Amniotic stem cell (primary cell): ENCODE results near the gene ZSWIM9.

Experiments
- DNase-seq: peaks from one replicate; lab custom pipeline; 2025; lab: John Stamatoyannopoulos, UW

Gene ZSWIM9

DNA sequence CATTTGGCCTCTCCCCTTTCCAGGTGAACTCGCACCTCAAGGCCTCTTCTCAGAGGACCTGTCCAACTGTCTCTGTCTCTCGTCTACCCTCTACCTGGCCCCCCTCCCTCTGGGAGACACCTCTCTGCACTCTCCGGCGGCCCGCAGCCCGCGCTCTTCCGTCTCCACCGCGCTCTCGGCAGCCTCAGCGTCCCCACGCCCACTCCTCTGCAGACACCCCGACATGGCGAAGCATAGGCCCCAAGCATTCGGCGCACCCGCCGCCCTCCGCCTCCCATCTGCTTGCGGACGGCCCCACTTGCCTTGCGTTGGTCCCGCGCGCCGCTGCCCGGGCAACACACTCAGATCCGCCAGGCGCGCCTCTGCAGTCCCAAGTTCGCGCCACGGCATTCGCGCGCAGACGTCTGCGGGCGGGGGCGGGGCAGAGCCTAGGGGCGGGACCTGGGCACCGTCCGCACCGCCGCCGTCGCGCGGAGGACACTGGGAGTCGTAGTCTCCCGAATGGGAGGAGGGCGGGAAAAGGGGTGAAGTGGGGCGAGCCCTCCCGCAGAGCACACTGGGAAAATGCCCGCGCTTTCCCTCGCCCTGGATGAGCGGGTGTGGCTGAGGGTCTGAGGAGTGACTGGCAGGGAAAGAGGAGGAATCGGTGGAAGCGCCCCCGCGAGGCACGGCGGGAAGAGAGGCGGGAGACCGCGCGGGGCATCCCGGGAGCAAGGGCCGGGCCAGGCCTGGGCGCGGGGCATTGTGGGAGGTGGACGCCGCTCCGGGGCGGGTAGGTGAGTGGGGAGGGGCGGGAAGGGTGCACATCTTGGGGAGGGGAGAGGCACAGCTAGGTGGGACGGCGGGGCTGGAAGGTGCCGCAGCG is at the start of gene ZSWIM9, which contains the start of gene LIG1:
ZSWIM9 (plus strand) TSS at position 742 of the 865 bp plus-strand sequence. CDS start 1,123 bp downstream, outside the sequence.
LIG1 (minus strand) TSS at position 406 of the 865 bp plus-strand sequence. CDS start 4,778 bp downstream, outside the sequence.
- peak; percentile 91 for DNase-seq

DNA sequence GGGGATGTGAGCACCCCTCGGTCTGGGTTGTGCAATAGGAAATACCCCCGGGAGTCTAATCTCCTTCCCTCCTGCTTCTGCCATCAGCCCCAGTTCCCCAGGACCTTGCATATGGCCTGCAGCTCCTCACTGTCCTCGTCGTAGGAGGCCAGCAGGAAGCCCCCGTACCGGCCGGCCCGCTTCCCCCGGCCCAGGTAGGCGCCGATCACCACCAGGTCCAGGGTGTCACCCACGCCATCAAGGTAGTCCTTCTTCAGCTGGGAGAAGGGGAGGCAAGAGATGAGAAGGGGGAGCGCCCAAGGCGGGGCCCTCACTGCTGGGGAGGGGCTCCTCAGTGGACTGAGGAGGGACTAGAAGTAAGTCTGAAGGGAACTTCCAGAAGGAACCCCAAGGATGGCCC is 49.4 kb upstream of the ZSWIM9 start:
- no peak for DNase-seq

DNA sequence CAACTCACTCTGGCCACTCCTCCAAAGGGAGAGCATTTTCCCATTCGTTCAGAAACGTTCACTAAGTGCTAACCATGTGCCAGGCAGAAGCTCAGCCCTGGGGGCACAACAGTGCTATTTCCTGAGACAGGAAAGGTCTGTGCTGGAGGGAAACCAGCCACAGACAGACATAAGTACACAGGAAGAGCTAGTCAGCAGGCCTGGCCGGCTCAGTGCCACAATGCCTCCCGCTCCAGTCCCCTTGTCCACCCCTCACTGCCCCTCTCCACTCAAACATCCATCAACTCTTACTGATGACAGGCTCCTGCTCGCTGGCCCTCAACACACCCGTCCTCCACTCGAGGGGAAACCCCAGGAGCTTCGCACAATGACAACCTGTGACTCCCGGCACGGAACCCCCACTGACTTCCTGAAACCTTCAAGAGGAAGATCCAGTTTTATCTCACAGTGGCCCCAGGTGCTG is 48.5 kb upstream of the ZSWIM9 start:
- DNase-seq, result no peak

DNA sequence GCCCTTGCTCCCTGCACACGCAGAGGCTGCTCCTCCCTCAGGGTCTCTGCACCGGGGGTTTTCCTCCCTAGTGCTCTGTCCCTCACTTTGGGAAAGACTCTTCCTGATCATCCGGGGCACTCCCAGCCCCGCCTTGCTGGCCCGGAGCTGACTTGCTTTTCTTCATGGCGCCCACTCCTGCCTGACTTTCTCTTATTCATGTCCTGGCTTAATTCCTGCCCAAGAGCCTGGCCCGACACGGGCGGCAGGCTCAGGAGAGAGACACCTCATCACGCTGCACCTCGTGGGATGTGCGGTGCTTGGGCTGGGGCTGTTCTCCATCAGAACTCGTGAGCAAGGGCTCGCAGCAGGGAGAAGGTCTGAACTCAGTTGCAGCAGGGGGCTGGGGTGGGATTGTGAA is 48.1 kb upstream of the ZSWIM9 start:
- DNase-seq, result no peak

DNA sequence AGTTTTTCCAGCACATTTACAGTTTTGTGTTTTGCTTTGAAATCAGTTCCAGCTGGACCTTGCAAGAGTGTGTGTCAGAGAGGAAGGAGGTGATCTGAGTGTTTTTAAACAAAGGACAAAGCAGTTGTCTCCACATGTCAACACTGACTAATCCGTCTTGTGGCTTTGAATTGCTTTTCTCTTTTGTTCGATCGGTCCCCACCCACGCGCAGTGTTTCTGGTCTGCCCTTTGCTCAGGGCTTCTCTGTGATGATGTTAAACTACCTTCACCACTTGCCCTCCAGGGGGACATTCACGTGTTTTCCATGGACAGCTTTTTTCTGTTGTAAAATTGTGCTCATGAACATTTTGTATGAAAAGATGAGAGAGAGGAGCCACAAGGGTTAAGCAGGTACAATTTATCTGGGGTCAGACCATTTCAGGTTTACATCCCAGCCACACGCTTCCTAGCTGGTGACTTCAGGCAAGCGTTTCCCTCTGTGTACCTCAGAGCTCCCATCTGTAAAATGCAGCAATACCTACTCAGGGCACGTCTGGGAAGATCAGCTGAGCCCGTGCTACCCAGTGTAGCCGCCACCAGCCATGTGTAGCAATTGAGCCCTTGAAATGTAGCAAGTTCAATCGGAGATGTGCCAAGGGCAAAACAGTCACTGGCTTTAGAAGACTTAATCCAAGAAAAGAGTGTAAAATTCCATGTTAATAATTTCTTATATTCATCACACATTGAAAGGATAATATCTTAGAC is 46.4 kb upstream of the ZSWIM9 start:
- DNase-seq, result no peak

DNA sequence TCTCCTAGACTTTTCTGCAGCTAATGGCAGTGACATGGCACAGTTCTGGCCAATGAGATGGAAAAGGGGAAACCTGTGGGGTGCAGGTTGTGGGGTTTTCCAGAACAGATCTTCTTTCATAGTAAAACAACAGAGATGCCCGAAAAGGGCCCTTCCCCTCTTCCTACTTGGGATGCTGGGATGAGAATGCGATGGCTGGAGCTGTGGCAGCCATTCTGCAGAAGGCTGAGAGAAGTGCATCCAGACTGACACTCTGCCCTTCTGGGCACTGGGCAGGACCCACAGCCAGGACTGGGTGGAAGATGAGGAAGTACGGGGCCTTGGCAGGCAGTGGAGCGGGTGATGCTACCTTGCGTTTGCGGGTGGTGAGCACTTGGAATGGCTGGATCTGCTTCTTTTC is 42.9 kb upstream of the ZSWIM9 start:
- no peak for DNase-seq

DNA sequence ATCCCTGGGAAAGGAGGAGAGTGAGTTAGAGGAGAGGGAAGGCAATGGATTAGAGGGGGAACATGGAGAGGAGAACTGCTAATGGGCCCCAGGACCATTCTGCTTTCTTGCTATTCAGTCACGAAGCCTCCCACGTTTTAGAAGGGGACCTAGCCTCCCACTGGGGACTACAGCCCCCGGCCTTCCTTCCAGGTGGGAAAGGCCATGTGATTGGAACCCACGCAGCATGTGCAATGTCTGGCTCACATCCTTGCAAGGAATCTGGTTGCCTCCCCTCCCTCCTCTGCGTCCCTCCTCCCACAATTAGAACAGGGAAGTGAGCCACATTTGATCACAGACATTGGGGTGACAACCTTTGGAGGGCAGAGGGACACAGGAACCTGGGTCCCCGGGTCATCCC is 37.4 kb upstream of the ZSWIM9 start:
- DNase-seq, result no peak

DNA sequence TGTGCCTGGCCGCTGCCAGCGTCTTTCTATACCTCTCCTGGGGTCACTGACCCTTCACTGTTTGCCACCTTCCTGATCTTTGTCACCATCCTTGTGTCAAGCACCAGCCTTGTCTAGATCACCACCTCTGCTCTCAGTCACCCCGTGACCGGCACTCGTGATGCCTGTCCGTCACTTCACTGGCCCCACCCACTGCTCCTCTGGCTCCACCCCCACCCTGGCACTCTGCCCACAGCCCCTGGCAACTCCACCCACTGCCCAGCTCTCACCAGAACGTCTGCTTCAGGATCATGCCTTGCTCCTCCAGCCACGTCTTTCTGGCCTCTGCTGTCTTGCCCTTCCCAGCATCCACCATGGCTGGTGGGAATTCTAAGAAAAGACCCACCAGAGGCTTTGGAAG is 35.1 kb upstream of the ZSWIM9 start:
- no peak for DNase-seq

DNA sequence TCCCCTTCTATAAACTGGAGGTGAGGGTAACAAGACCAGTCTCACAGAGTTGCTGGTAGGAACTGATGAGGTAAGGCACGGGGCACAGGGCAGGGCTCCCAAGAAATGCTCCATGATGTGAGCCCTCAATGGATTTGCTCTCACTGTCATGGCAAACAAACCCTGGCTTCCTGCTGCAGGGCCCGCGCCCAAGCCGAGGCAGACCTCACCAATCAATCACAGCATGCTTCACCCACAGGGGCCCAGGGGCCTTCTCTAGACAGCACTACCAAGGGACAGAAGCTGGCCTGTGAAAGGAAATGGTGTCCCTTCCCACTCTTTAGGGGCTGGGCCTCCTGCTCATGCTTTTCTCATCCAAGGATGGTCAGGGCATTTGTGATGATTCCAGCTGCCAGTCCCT is 33.9 kb upstream of the ZSWIM9 start:
- no peak for DNase-seq

DNA sequence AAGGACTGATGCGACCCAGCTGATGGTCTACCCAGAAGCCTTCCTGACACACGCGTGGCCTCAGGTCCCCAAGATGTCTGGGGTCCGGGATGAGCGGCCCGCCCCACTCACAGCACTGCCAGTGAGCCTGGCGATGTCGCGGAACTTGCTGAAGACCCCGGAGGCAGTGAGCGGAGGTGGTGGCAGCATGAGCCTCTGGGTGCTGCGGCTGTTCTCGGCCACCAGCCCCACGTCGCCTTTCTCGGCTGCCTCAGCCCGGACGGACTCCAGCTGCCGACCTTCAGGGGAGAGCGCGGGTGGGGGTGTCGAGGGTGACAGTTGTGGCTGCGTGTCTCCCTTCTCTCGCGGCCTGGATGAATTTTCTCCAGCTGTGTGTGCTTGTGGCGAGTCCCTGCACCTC is 33.1 kb upstream of the ZSWIM9 start:
- no peak for DNase-seq

DNA sequence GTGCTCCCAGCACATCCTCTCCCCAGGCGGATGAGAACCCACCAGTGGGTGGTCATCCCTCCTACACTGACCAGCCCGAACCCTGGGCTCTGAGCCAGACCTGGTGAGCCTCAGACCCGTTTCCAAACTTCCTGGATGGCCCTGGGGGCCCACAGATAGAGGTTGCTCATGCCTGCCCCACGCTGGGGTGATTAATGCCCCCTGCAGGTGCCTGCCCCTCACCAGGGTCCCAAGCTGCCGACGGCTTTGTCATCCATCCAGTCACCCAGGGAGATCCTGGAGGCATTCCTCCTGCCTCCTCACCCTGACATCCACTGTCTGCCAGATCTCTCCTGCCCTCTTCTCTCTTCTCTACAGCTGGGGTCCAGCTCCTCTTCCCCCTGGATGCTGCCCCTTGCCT is 31.4 kb upstream of the ZSWIM9 start:
- DNase-seq, result no peak

DNA sequence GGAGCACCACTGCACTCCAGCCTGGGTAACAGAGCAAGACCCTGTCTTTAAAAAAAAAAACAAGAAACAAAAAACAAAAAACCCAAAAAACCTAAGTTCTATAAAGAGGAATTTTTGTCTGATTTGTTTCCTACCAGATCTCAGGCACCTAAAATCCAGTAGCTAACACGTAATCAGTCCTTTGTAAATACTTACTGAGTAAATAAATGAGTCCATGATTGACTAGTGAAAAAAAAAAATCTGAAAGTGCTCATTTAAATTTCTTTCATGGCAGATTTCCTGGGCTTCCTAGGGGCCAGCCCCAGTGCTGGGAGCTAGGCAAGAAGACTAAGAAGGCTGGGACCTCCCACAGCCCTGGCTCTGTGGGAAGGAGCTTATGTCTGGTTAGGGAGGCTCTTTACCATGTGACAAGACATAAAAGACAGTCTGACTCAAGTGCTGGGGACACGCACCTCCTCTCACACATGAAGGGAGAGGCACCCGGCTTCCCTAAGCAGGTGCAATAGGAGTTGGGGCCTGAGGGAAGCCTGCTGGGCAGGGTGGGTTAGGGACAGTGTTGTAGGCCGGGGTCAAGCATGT is 22.8 kb upstream of the ZSWIM9 start:
- DNase-seq, result no peak

DNA sequence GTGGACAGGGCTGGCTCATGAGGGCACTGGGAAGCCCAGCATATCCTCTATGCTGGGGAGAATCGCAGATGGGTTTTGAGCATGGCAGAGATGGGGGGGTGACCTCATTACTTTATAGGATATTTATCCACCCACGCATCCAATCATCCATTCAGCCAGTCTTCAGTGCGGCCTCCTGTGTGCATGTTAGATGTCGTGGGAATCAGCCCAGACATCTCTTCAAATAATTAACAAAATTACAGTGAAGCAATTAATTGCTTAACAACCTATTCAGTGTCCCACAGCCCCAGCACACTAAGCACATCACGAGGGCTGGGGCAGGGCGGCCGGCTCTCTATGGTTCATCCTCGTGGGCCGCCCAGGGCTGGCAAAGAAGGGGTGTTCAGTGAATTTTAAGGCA is 21.9 kb upstream of the ZSWIM9 start:
- no peak for DNase-seq

DNA sequence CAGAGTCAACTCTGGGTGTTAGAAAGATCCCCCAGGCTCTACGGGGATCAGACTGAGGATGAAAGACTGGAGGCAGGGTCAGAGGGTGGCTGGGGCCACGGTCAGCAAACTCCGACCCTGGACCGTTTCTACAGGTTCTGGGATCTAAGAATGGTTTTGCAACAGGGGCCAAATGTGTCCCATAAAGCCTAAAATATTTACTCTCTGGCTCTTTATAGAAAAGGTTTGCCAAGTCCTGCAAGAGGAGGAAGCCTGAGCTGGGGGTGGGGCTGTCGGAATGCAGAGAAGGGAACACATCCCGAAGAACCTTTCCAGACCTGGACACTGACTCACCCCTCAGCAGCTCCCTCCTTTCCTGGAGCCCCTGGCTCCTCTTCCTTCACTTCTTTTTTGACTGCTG is 21.1 kb upstream of the ZSWIM9 start:
- no peak for DNase-seq

DNA sequence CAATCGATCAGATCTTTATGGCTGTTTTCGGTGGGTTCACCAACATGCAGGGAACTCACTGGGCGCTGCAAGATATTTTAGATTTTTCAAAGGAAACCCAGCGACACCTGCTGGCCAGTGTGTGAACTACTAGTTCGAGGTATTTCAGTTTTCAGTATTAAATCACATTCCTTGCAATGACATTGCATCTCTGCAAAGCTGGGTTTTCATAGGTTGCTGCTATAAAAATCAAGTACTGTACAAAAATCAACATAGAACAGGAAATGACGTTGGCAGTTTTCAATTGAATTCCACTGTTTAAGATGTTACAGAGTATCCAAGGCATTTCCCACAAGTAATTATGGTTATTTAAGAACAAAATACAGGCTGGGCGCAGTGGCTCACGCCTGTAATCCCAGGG is 17.9 kb upstream of the ZSWIM9 start:
- peak; percentile 59 for DNase-seq

DNA sequence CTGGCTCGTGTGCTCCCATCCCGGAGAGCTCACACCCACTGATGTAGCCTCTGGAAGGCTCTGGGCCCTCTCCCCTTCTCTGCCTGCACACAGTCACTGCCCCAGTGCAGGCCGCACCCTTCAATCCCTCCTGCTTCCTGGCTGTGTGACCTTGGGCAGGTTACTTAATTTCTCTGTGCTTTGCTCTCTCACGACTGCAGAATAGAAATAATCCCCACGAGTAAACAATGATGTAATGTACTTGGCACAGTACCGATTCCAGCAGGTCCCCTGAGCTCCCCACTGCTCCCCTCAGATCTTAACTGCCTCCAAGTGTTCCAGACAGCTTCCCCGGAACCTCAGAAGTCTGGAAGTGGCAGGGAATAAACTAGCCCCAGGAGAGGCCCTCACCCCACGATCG is 16.5 kb upstream of the ZSWIM9 start:
- no peak for DNase-seq

DNA sequence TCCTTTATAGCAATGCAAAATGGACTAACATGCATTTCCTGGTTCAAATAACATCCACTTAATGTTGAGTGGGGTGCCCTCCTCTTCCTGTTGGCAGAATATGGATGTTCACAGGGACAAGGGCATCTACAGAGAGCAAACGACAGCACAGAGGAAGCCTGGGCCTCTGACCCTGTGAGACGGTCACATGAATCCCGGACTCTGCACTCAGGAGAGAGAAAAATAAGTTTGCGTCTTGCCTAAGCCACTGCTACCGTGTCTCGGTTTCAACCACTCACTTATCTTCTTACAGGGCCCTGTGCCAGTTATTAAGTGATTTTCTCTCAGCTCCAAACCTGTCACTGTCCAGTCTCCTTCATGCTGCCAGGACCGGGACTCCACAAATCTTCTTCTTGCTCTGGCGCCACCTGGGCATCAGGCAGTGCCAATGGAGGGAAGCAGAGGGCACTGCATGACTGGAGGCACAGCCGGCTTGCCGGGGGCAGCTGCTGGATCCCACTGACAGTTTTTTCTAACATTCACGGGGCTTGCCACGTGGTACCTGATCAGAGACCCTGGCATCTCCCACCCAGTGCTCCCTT is 12.2 kb upstream of the ZSWIM9 start:
- no peak for DNase-seq

DNA sequence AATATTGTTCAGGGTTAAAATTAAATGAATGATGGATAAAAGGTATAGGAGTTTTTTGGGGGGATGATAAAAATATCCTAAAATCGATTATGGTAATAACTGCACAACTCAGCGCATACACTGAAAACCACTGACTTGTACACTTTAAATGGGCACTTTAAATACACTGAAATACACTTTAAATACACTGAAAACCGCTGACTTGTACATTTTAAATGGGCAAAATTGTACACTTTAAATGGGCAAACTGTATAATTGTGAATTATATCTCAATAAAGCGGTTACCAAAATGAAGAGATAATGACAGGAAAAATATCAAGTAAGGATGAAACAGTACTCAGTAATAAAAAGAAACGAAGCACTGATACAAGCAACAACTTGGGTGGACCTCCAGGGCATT is 1.8 kb upstream of the ZSWIM9 start:
- no peak for DNase-seq

DNA sequence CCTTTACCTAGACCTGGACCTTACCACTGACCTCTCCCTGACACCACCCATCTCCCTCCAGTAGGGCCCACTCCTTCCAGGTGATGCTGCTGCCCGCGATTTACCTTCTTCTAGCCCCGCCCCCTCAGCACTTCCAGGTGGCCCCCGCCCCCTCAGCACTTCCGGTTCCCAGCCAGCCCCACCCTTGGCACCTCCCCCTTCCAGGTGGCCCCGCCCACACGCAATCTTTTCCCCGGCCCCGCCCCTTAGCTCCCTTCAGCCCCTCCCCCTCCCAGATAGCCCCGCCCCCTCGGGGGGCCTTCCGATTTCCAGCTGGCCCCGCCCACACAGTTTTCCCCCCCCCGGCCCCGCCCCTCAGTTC is 922 bp upstream of the ZSWIM9 start:
- peak; percentile 23 for DNase-seq

DNA sequence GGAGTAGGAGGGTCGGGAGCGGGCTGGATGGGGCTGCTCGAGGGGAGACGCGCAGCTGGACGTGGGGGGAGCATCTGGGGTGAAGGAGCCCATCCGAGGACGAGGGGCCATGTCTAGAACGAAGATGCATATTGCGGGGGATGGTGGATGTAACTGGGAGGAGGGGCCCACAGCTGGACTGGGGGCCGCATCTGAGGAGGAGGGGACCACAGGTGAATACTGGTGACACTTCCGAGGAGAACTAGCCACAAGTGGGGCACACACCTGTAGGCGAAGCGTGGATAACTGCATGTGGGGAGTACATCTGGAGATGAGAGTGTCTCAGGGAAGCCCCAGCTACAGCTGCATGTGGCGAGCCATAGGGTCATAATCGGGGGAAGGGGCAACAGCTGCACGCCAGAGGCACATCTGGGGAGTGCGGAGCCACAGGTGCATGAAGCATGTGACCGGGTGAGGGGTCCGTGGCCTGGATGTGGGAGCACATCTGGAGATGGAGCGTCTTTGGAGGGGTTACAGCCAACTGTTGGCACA is 402 bp downstream of the ZSWIM9 start:
- DNase-seq, result no peak

DNA sequence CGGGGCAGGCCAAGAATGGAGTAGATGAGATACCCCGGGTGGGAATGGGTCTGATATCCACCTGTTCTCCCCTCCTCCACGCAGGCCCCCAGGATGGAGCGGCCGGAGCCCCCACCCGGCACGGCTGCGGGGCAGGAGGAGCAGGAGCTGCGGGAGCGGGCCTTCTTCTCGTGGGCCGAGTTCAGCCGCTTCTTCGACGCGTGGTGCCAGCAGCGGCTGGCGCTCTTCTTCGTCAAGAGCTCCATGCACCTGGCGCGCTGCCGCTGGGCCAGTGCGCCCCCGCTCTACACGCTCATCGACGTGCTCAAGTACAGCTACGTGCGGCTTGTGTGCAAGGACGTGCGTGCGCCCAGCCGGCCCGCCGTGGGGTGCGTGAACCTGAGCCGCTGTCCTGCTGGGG is 1.2 kb downstream of the ZSWIM9 start:
- no peak for DNase-seq

DNA sequence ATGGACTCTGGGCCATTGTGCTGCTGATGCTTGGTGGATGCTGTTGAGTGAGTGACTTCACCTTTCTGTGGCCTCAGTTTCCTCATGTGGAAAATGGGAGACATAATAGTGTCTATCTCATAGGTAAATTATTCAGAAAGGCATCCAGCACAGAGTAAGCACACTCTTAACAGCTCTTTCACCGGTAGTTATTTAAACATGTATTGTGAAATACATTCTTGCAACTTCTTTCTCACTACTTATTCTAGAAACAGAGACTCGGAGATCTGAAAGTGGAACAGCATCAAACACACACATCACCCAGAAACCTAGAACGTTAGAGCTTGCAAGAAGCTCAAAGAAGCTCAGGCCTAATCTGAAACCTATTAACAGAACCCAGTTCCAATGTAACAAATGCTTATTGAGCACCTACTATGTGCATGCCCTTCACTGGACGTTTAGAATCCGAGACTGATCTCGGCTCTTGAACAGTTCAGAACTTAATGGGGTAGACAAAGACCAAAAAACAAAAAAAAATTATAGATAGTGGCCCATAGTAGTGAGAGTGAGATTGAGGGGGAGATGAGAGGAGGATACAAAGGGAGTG is 4.1 kb downstream of the ZSWIM9 start:
- DNase-seq, result no peak
